ENCODE measurements around the gene SLC49A4. TPM values are rescaled to one million over a fixed set of nuclear protein-coding genes. Genes with fewer than 3 reads are reported as not detected.

Gene SLC49A4
- total RNA-seq, 4 donors from 2014 or later, result 12.2 to 21.4 (median 15.9) TPM

DNA sequence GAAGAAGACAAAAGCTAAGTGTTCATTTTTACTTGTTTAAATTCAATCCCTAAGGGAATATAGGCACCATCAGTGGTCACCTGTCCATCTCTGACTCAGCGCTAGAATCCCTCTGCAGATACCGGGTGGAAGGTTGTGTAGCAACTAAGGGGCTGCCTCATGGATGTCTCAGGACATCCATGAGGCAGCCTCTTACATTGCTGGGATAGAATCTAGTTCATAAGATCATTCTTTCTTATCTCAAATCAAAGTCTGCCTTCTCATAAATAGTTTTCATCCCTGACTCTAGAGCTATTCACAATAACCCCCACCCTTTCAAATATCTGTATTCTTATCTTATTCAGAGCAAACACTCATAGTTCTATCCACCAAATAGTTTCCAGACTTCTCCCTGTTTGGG lies 39.4 kb upstream of the SLC49A4 start:
- Histone ChIP-seq H3K9me3 (no peaks in the 10 kb centered on the region), H3K27ac (no peak overlapping the region), H3K27me3 (no peaks in the 10 kb centered on the region), H3K4me1 (peaks cover 0 to 8% (median 0%) of the 10 kb centered on the region in 3 donors), H3K4me3 (no peak overlapping the region), H3K36me3 (peaks cover 0 to 76% (median 9%) of the 10 kb centered on the region in 3 donors)
- TF ChIP-seq, protein P1, sequence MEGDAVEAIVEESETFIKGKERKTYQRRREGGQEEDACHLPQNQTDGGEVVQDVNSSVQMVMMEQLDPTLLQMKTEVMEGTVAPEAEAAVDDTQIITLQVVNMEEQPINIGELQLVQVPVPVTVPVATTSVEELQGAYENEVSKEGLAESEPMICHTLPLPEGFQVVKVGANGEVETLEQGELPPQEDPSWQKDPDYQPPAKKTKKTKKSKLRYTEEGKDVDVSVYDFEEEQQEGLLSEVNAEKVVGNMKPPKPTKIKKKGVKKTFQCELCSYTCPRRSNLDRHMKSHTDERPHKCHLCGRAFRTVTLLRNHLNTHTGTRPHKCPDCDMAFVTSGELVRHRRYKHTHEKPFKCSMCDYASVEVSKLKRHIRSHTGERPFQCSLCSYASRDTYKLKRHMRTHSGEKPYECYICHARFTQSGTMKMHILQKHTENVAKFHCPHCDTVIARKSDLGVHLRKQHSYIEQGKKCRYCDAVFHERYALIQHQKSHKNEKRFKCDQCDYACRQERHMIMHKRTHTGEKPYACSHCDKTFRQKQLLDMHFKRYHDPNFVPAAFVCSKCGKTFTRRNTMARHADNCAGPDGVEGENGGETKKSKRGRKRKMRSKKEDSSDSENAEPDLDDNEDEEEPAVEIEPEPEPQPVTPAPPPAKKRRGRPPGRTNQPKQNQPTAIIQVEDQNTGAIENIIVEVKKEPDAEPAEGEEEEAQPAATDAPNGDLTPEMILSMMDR (IDR thresholded peaks at IDR 0.05), result no peak
- no peak for TF ChIP-seq POLR2A (IDR thresholded peaks at IDR 0.05)
- intact Hi-C loops (cut with DNase I), result loop anchor here (10.0 kb wide), 1 partner anchor 269 kb away; the partner anchor contains the start of gene SEMA5B
- no peak for DNase-seq
- WGBS, 2 donors, result 88 to 89% methylated on average over 2 of the region's 2 CpGs

DNA sequence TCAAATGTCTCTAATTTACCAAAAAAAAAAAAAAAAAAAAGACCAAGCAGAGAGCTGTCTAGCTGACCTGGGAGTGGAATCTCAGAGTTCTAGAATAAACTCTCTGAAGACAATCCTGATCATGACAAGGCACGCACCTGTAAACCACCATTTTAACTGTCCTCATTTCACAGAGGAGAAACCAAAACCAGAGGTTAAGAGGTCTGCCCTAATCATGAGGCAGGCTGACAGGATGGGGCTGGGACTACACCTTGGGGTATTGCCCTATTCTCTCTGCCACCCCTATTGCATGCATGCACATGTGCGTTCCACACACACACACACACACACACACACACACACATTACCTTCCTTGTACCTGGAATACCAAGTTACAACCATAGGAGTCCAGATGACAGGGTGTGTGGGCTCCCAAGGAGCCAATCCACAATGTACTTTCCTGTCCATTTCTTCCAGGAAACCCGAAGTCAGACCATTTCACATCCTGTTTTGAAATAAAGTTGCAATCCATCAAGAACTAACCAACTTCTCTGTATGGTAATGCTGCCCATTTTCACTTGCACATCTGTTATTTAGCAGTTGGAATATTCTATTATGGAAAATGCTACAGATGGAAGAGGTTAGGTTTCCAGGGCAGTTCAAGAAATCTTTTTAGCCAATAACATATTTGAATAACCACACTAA lies 35.9 kb upstream of the SLC49A4 start:
- TF ChIP-seq, protein P1 (IDR thresholded peaks at IDR 0.05), result no peak
- TF ChIP-seq POLR2A (IDR thresholded peaks at IDR 0.05), result no peak
- intact Hi-C loops (cut with DNase I), result loop anchor here (10.0 kb wide), 1 partner anchor 266 kb away; the partner anchor contains the start of gene SEMA5B
- 71% methylated on average over 3 of the region's 3 CpGs for WGBS, 2 donors
- peaks cover 0 to 42% (median 6%) of the 10 kb centered on the region in 3 donors for H3K36me3 ChIP-seq
- no peak for DNase-seq
- peaks cover 0 to 8% (median 0%) of the 10 kb centered on the region in 3 donors for H3K4me1 ChIP-seq
- no peaks in the 10 kb centered on the region for H3K9me3 ChIP-seq
- no peaks in the 10 kb centered on the region for H3K27me3 ChIP-seq
- no peak overlapping the region for H3K4me3 ChIP-seq
- no peak overlapping the region for H3K27ac ChIP-seq

DNA sequence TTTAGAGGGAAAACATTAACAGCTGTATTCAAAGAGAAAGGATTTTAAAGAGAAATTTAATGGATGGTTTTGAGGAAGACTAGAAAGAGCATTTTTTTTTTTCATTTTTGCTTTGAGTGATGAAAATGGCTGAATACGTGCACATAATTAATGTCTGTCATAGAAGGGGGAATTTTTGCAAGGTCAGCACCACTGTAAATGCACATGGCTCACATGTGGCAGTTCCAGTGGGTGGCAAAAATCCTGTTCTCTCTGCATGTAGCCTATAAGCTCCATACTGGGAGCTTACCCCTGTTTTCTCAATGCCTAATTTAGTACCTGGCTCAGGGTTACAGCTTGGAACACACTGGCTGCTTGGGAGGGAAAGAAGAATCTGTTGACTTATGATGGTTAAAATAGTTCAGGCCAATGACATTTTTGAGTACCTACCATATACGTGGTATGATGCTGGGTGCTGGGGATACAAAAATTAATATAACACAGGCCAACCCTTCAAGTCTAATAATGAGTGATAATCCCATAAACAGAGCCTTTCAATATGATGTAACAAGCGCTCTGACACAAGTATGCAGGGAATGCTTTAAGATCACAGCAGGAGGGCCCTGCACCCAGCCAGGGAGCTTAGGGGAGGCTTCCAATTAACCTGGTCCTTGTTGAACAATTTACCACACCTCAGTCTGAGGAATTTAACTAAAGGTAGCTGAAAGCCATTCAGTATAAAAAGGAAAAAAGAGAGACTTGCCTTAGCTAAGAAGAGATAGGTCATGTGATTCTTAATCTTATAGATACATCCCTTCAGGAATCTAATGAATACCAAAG lies 34.2 kb upstream of the SLC49A4 start:
- Histone ChIP-seq H3K9me3 (no peaks in the 10 kb centered on the region), H3K36me3 (peaks cover 0 to 34% (median 0%) of the 10 kb centered on the region in 3 donors), H3K4me3 (no peak overlapping the region), H3K27me3 (no peaks in the 10 kb centered on the region), H3K27ac (no peak overlapping the region), H3K4me1 (peaks cover 0 to 8% (median 0%) of the 10 kb centered on the region in 3 donors)
- intact Hi-C loops (cut with DNase I), result no loop called here
- TF ChIP-seq, protein P1 (IDR thresholded peaks at IDR 0.05), result no peak
- TF ChIP-seq POLR2A (IDR thresholded peaks at IDR 0.05), result no peak
- WGBS, 2 donors, result 83 to 88% methylated on average over 3 of the region's 3 CpGs
- no peak for DNase-seq

DNA sequence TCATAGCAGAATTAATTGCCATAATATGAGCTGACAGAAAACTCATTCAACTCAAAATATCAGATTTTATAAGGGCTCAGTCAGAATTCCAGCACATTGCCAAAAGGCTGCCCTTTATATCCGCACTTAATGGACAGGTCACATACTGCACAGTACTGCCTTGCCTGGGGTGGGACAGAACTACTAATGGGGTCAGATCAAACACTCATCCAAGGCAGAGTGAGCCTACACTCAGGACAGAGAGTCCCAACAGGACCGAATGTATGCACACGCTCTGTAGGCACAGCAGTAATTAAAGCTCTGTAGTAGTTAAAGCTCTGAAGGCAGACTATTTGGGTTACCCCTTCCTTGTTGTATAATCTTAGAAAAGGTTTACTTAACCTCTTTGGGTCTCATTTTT lies 28.4 kb upstream of the SLC49A4 start:
- Histone ChIP-seq H3K27me3 (no peaks in the 10 kb centered on the region), H3K9me3 (no peaks in the 10 kb centered on the region), H3K27ac (no peak overlapping the region), H3K4me3 (no peak overlapping the region), H3K4me1 (no peaks in the 10 kb centered on the region), H3K36me3 (peaks cover 0 to 37% (median 0%) of the 10 kb centered on the region in 3 donors)
- intact Hi-C loops (cut with DNase I), result no loop called here
- DNase-seq, result no peak
- TF ChIP-seq, protein P1 (IDR thresholded peaks at IDR 0.05), result no peak
- TF ChIP-seq POLR2A (IDR thresholded peaks at IDR 0.05), result no peak
- 96 to 97% methylated on average over 3 of the region's 3 CpGs for WGBS, 2 donors

Data from esophagus squamous epithelium (tissue), 5 donors.